HEK293 (cell line): ENCODE measurements around the gene AQP3.

Experiments
- CTCF ChIA-PET: fragments of 350-600 bp; formaldehyde crosslinking; extraction: SDS; loops from one replicate; lab custom pipeline; 2021; ENCODE audit warnings: antibody characterized with exemption; lab: Yijun Ruan, JAX
- POLR2A ChIA-PET: fragments of 300-600 bp; formaldehyde crosslinking; extraction: SDS; loops from one replicate; lab custom pipeline; 2020; ENCODE audit warnings: antibody characterized with exemption, inconsistent platforms; lab: Yijun Ruan, JAX
- H3K27ac ChIP-seq: fragments of 200-500 bp; sonication (Bioruptor generic); 2 replicates; pipeline ENCODE4 v1.5.1; 2014; ENCODE audit warnings: low read depth, low read length, control low read depth, inconsistent platforms; ENCODE audit errors: extremely low read depth
- H3K36me3 ChIP-seq, 2 experiments: fragments of 200-500 bp in 1 of 2; sonication (Bioruptor generic) in 1 of 2; 1 replicate in 1 of 2; 2 replicates in 1 of 2; pipeline ENCODE4 v1.5.1; 2014 to 2017; ENCODE audit warnings: inconsistent platforms in 2 of 2, low read length in 2 of 2; ENCODE audit not compliant: control insufficient read depth in 2 of 2, insufficient read depth in 1 of 2
- H3K4me1 ChIP-seq: fragments of 200-500 bp; sonication (Bioruptor generic); 2 replicates; pipeline ENCODE4 v1.5.1; 2014; ENCODE audit warnings: mild to moderate bottlenecking, low read length, inconsistent platforms; ENCODE audit not compliant: control insufficient read depth, insufficient read depth
- H3K4me3 ChIP-seq: 2 replicates; pipeline ENCODE4 v1.5.1; 2011; ENCODE audit warnings: low read depth, mild to moderate bottlenecking, control low read depth, low read length, moderate library complexity
- H3K9me3 ChIP-seq: fragments of 200-500 bp; sonication (Bioruptor generic); 2 replicates; pipeline ENCODE4 v1.5.1; 2014; ENCODE audit warnings: low read depth, low read length, inconsistent platforms; ENCODE audit not compliant: control insufficient read depth, insufficient read depth
- BCL11A ChIP-seq: fragments of 450-650 bp; formaldehyde crosslinking; IDR thresholded peaks from 2 replicates; pipeline ENCODE4 v1.5.1; 2016; ENCODE audit warnings: low read depth, missing biosample characterization, missing genetic modification characterization
- FEZF1 ChIP-seq: fragments of 450-650 bp; formaldehyde crosslinking; IDR thresholded peaks from 2 replicates; pipeline ENCODE4 v1.5.1; 2016; ENCODE audit warnings: missing biosample characterization, missing genetic modification characterization
- GLIS1 ChIP-seq: fragments of 450-650 bp; formaldehyde crosslinking; IDR thresholded peaks from 2 replicates; pipeline ENCODE4 v1.5.1; 2016; ENCODE audit warnings: missing biosample characterization, missing genetic modification characterization
- HOXD13 ChIP-seq: sonication (generic); formaldehyde crosslinking; IDR thresholded peaks from 2 replicates; pipeline ENCODE4 v1.8.0; 2022; ENCODE audit warnings: missing genetic modification reagents, borderline replicate concordance
- KLF8 ChIP-seq: fragments of 450-650 bp; formaldehyde crosslinking; IDR thresholded peaks from 2 replicates; pipeline ENCODE4 v1.5.1; 2016; ENCODE audit warnings: missing biosample characterization, missing genetic modification characterization
- MEIS1 ChIP-seq: sonication (generic); formaldehyde crosslinking; IDR thresholded peaks from 2 replicates; pipeline ENCODE4 v1.8.1; 2022; ENCODE audit warnings: missing genetic modification reagents, mild to moderate bottlenecking, borderline replicate concordance
- MZF1 ChIP-seq: fragments of 450-650 bp; formaldehyde crosslinking; IDR thresholded peaks from 2 replicates; pipeline ENCODE4 v1.5.1; 2017; ENCODE audit warnings: missing biosample characterization, missing genetic modification characterization, borderline replicate concordance
- PRDM1 ChIP-seq: fragments of 450-650 bp; formaldehyde crosslinking; IDR thresholded peaks from 2 replicates; pipeline ENCODE4; 2016; ENCODE audit warnings: missing biosample characterization, missing genetic modification characterization
- RBAK ChIP-seq: fragments of 450-650 bp; formaldehyde crosslinking; IDR thresholded peaks from 2 replicates; pipeline ENCODE4 v1.5.1; 2016; ENCODE audit warnings: missing biosample characterization, missing genetic modification characterization
- SETDB1 ChIP-seq: IDR thresholded peaks from one replicate; pipeline ENCODE4 v1.6.1; 2017; ENCODE audit warnings: mild to moderate bottlenecking, low read length, moderate library complexity, mixed read lengths; ENCODE audit not compliant: insufficient read length
- SP7 ChIP-seq: fragments of 450-650 bp; formaldehyde crosslinking; IDR thresholded peaks from 2 replicates; pipeline ENCODE4 v1.5.1; 2016; ENCODE audit warnings: missing biosample characterization, missing genetic modification characterization
- YY1 ChIP-seq: fragments of 450-650 bp; formaldehyde crosslinking; IDR thresholded peaks from 2 replicates; pipeline ENCODE4 v1.5.1; 2018; ENCODE audit warnings: missing biosample characterization, missing genetic modification characterization
- ZBTB1 ChIP-seq: fragments of 450-650 bp; formaldehyde crosslinking; IDR thresholded peaks from 2 replicates; pipeline ENCODE4 v1.5.1; 2016; ENCODE audit warnings: missing biosample characterization, missing genetic modification characterization
- ZFP3 ChIP-seq: fragments of 450-650 bp; formaldehyde crosslinking; IDR thresholded peaks from 2 replicates; pipeline ENCODE4 v1.5.1; 2016; ENCODE audit warnings: low read depth, missing biosample characterization, missing genetic modification characterization
- ZFP37 ChIP-seq: fragments of 450-650 bp; formaldehyde crosslinking; IDR thresholded peaks from 2 replicates; pipeline ENCODE4 v1.5.1; 2016; ENCODE audit warnings: missing biosample characterization, missing genetic modification characterization
- ZFP69B ChIP-seq: fragments of 450-650 bp; formaldehyde crosslinking; IDR thresholded peaks from 2 replicates; pipeline ENCODE4 v1.5.1; 2016; ENCODE audit warnings: missing biosample characterization, missing genetic modification characterization
- ZNF10 ChIP-seq: fragments of 450-650 bp; formaldehyde crosslinking; IDR thresholded peaks from 2 replicates; pipeline ENCODE4 v1.5.1; 2017; ENCODE audit warnings: missing biosample characterization, missing genetic modification characterization
- ZNF140 ChIP-seq: fragments of 450-650 bp; formaldehyde crosslinking; IDR thresholded peaks from 2 replicates; pipeline ENCODE4 v1.5.1; 2016; ENCODE audit warnings: missing biosample characterization, missing genetic modification characterization
- ZNF175 ChIP-seq: fragments of 450-650 bp; formaldehyde crosslinking; IDR thresholded peaks from 2 replicates; pipeline ENCODE4 v1.5.1; 2016; ENCODE audit warnings: missing biosample characterization, missing genetic modification characterization
- ZNF221 ChIP-seq: fragments of 450-650 bp; formaldehyde crosslinking; IDR thresholded peaks from 2 replicates; pipeline ENCODE4 v1.5.1; 2017; ENCODE audit warnings: missing biosample characterization, missing genetic modification characterization, borderline replicate concordance
- ZNF24 ChIP-seq: fragments of 450-650 bp; formaldehyde crosslinking; IDR thresholded peaks from 2 replicates; pipeline ENCODE4 v1.5.1; 2016; ENCODE audit warnings: missing biosample characterization, missing genetic modification characterization
- ZNF324 ChIP-seq: fragments of 450-650 bp; formaldehyde crosslinking; IDR thresholded peaks from 2 replicates; pipeline ENCODE4 v1.5.1; 2016; ENCODE audit warnings: missing biosample characterization, missing genetic modification characterization
- ZNF423 ChIP-seq: fragments of 450-650 bp; formaldehyde crosslinking; IDR thresholded peaks from 2 replicates; pipeline ENCODE4 v1.5.1; 2016; ENCODE audit warnings: missing biosample characterization, missing genetic modification characterization
- ZNF529 ChIP-seq: fragments of 450-650 bp; formaldehyde crosslinking; IDR thresholded peaks from 2 replicates; pipeline ENCODE4 v1.5.1; 2017; ENCODE audit warnings: missing genetic modification characterization, missing biosample characterization; ENCODE audit not compliant: insufficient replicate concordance
- ZNF548 ChIP-seq: fragments of 450-650 bp; formaldehyde crosslinking; IDR thresholded peaks from 2 replicates; pipeline ENCODE4 v1.5.1; 2016; ENCODE audit warnings: missing biosample characterization, missing genetic modification characterization
- ZNF660 ChIP-seq: fragments of 450-650 bp; IDR thresholded peaks from 2 replicates; pipeline ENCODE4 v1.5.1; 2018; ENCODE audit warnings: missing biosample characterization, mild to moderate bottlenecking, missing genetic modification characterization
- ZNF670 ChIP-seq: fragments of 450-650 bp; formaldehyde crosslinking; IDR thresholded peaks from 2 replicates; pipeline ENCODE4 v1.5.1; 2016; ENCODE audit warnings: missing biosample characterization, missing genetic modification characterization, low read depth
- ZNF76 ChIP-seq: fragments of 450-650 bp; formaldehyde crosslinking; IDR thresholded peaks from 2 replicates; pipeline ENCODE4; 2016; ENCODE audit warnings: low read depth, missing biosample characterization, missing genetic modification characterization, borderline replicate concordance
- ZNF776 ChIP-seq: fragments of 450-650 bp; formaldehyde crosslinking; IDR thresholded peaks from 2 replicates; pipeline ENCODE4 v1.5.0; 2017; ENCODE audit warnings: missing biosample characterization, missing genetic modification characterization, borderline replicate concordance
- ZSCAN23 ChIP-seq: fragments of 450-650 bp; formaldehyde crosslinking; IDR thresholded peaks from 2 replicates; pipeline ENCODE4 v1.5.1; 2016; ENCODE audit warnings: missing biosample characterization, missing genetic modification characterization
- TF ChIP-seq, protein P1 (sequence below): fragments of 450-650 bp; formaldehyde crosslinking; IDR thresholded peaks from 2 replicates; pipeline ENCODE4 v1.5.1; 2017; ENCODE audit warnings: missing biosample characterization, mild to moderate bottlenecking, missing genetic modification characterization, moderate library complexity

The AQP3 gene

GRCh38 chr9:33465596-33466564 lies 18.5 kb upstream of the AQP3 start:
- ChIA-PET CTCF (interaction anchor here (0.6 to 10.4 kb wide), 31 partner anchors 8 to 441 kb away, joined by 3 to 176 read pairs (median 6); partner anchors contain the start of genes AQP3, AQP7, DNAJA1 and NFX1), POLR2A (interaction anchor here (0.6 to 3.3 kb wide), 6 partner anchors 8 to 193 kb away, joined by 3 to 9 read pairs (median 4); partner anchors contain the start of gene NFX1)
- H3K4me1 ChIP-seq, result no peaks in the 10 kb centered on the region
- peaks cover 1 to 97% of the 10 kb centered on the region in 2 experiments; a peak in 2 of 3 replicates for H3K36me3 ChIP-seq
- no peak overlapping the region for H3K27ac ChIP-seq
- H3K4me3 ChIP-seq, result no peak overlapping the region
- TF ChIP-seq ZNF10 (no peak), ZNF76 (tag by site-specific recombination) (no peak), ZNF670 (tag by site-specific recombination) (no peak), MZF1 (tag by site-specific recombination) (no peak), ZNF324 (tag by site-specific recombination) (no peak), HOXD13 (CRISPR knock-in tag) (no peak), MEIS1 (CRISPR knock-in tag) (no peak), ZNF776 (tag by site-specific recombination) (no peak), ZFP3 (tag by site-specific recombination) (no peak), ZFP69B (tag by site-specific recombination) (no peak), KLF8 (tag by site-specific recombination) (no peak), ZNF221 (tag by site-specific recombination) (no peak), ZNF529 (tag by site-specific recombination) (no peak), FEZF1 (tag by site-specific recombination) (no peak), ZNF175 (tag by site-specific recombination) (no peak), BCL11A (tag by site-specific recombination) (no peak), GLIS1 (tag by site-specific recombination) (no peak), ZSCAN23 (no peak)
- H3K9me3 ChIP-seq, result no peaks in the 10 kb centered on the region

- TF ChIP-seq RBAK (tag by site-specific recombination) (no peak), YY1 (tag by site-specific recombination) (no peak), ZFP37 (tag by site-specific recombination) (no peak)
- Histone ChIP-seq H3K36me3 (peaks cover 0 to 98% of the 10 kb centered on the region in 2 experiments; a peak in 1 of 3 replicates), H3K27ac (no peak overlapping the region), H3K4me3 (no peak overlapping the region), H3K9me3 (no peaks in the 10 kb centered on the region), H3K4me1 (no peaks in the 10 kb centered on the region)
- POLR2A ChIA-PET, result interaction anchor here (1.0 to 3.3 kb wide), 3 partner anchors 9 to 62 kb away, joined by 4 to 9 read pairs (median 9); partner anchors contain the start of gene NOL6
- CTCF ChIA-PET, result interaction anchor here (0.6 to 10.4 kb wide), 14 partner anchors 9 to 911 kb away, joined by 3 to 111 read pairs (median 4); partner anchors contain the start of genes AQP3 and NOL6
Measured at GRCh38 chr9:33465096-33465495, 17.7 kb upstream of the AQP3 start.

GRCh38 chr9:33464045-33464636 lies 16.7 kb upstream of the AQP3 start:
- Histone ChIP-seq H3K27ac (no peak overlapping the region), H3K4me3 (no peak overlapping the region), H3K4me1 (no peaks in the 10 kb centered on the region), H3K36me3 (peaks cover 0 to 89% of the 10 kb centered on the region in 2 experiments; a peak in 1 of 3 replicates), H3K9me3 (no peaks in the 10 kb centered on the region)
- ChIA-PET CTCF (interaction anchor here (0.6 to 10.4 kb wide), 16 partner anchors 10 to 912 kb away, joined by 3 to 111 read pairs (median 4); partner anchors contain the start of genes AQP3 and NOL6), POLR2A (interaction anchor here (1.4 kb wide), 1 partner anchor 10 kb away, joined by 9 read pairs; the partner anchor contains the start of gene NOL6)
- TF ChIP-seq ZNF24 (tag by site-specific recombination), result no peak
- TF ChIP-seq ZNF548 (tag by site-specific recombination), result no peak
- TF ChIP-seq ZNF423 (tag by site-specific recombination), result no peak
- TF ChIP-seq SP7, result no peak
- no peak for TF ChIP-seq SETDB1
- no peak for TF ChIP-seq MEIS1 (CRISPR knock-in tag)
- TF ChIP-seq PRDM1 (tag by site-specific recombination), result no peak
- TF ChIP-seq ZNF660 (tag by site-specific recombination), result no peak
- TF ChIP-seq ZNF140, result no peak
- TF ChIP-seq ZBTB1 (tag by site-specific recombination), result no peak
- TF ChIP-seq, protein P1, sequence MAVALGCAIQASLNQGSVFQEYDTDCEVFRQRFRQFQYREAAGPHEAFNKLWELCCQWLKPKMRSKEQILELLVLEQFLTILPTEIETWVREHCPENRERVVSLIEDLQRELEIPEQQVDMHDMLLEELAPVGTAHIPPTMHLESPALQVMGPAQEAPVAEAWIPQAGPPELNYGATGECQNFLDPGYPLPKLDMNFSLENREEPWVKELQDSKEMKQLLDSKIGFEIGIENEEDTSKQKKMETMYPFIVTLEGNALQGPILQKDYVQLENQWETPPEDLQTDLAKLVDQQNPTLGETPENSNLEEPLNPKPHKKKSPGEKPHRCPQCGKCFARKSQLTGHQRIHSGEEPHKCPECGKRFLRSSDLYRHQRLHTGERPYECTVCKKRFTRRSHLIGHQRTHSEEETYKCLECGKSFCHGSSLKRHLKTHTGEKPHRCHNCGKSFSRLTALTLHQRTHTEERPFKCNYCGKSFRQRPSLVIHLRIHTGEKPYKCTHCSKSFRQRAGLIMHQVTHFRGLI (tag by site-specific recombination), result no peak
